ENCODE measurements around the gene DRD1.

GRCh38 chr5:175468892-175469291 lies 24.9 kb upstream of the DRD1 start:
- TF ChIP-seq SUZ12 (IDR thresholded peaks at IDR 0.05; ENCODE audit: extremely low read depth, insufficient read depth, insufficient read length): no peak
- no peak for TF ChIP-seq ZNF274 (IDR thresholded peaks at IDR 0.05; ENCODE audit: low read depth, low read length)
- TF ChIP-seq YY1 (IDR thresholded peaks at IDR 0.05; ENCODE audit: insufficient read depth, insufficient read length): no peak

Measured in NT2/D1 (cell line).